ENCODE data around the gene SLFN13.
"Not testable (repeated sequence)": the region's sequence is repeated elsewhere in the genome, so short reads cannot be mapped to it uniquely, and the experiment has no call there.

SLFN13 gene

GRCh38 chr17:35486920-35487732 lies 38.6 kb upstream of the SLFN13 start:
- TF ChIP-seq CTCF (IDR thresholded peaks at IDR 0.05; ENCODE audit: low read depth, low read length) = no peak
- peak overlapping the region; percentile 52 for H3K4me3 ChIP-seq (ENCODE audit: low read depth, low read length)

GRCh38 chr17:35479271-35479670 lies 30.7 kb upstream of the SLFN13 start:
- no peak overlapping the region for H3K4me3 ChIP-seq (ENCODE audit: low read depth, low read length)
- no peak for TF ChIP-seq CTCF (IDR thresholded peaks at IDR 0.05; ENCODE audit: low read depth, low read length)

- no peak for TF ChIP-seq CTCF (IDR thresholded peaks at IDR 0.05; ENCODE audit: low read depth, low read length)
- H3K4me3 ChIP-seq (ENCODE audit: low read depth, low read length) = no peak overlapping the region
Observed at GRCh38 chr17:35477248-35477647, 28.7 kb upstream of the SLFN13 start.

- no peak for TF ChIP-seq CTCF (IDR thresholded peaks at IDR 0.05; ENCODE audit: low read depth, low read length)
- no peak overlapping the region for H3K4me3 ChIP-seq (ENCODE audit: low read depth, low read length)
Observed at GRCh38 chr17:35476283-35476820, 27.8 kb upstream of the SLFN13 start.

GRCh38 chr17:35468475-35468874 lies 19.9 kb upstream of the SLFN13 start:
- no peak overlapping the region for H3K4me3 ChIP-seq (ENCODE audit: low read depth, low read length)
- TF ChIP-seq CTCF (IDR thresholded peaks at IDR 0.05; ENCODE audit: low read depth, low read length) = no peak

- TF ChIP-seq CTCF (IDR thresholded peaks at IDR 0.05; ENCODE audit: low read depth, low read length) = no peak
- H3K4me3 ChIP-seq (ENCODE audit: low read depth, low read length) = no peak overlapping the region
Observed at GRCh38 chr17:35467824-35468223, 19.3 kb upstream of the SLFN13 start.

- no peak overlapping the region for H3K4me3 ChIP-seq (ENCODE audit: low read depth, low read length)
- no peak for TF ChIP-seq CTCF (IDR thresholded peaks at IDR 0.05; ENCODE audit: low read depth, low read length)
Observed at GRCh38 chr17:35460354-35460851, 11.8 kb upstream of the SLFN13 start.

- not testable (repeated sequence) for H3K4me3 ChIP-seq (ENCODE audit: low read depth, low read length)
Observed at GRCh38 chr17:35454035-35454434, 5.5 kb upstream of the SLFN13 start.

Measured in WI38 (cell line).